ENCODE data around the gene ACAP2.

DNA sequence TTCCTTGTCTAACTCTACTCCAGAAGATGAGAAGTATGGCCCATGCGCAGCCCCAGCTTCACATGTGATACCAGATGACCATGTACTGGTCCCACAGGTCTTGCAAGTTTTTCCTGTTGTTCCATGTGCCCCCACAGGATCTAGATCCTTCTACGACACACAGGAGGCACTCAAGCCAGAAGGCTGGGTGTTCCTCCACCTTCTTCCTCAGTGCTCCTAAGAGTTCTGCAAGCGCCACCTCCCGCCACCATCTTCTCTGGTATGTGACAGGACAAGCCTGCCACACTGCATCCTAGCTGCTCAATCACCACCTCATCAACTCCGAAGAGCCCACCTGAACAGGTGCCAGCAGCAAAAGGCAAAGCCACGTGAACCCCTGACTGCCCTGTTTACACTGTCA lies 214.9 kb downstream of the ACAP2 start:
- TF ChIP-seq SP1 (IDR thresholded peaks at IDR 0.05), result no peak
- TF ChIP-seq MAX (IDR thresholded peaks at IDR 0.05), result no peak
- TF ChIP-seq HNF4G (IDR thresholded peaks at IDR 0.05), result no peak
- TF ChIP-seq REST (IDR thresholded peaks at IDR 0.05), result no peak
- TF ChIP-seq TAF1 (conservative IDR thresholded peaks at IDR 0.05), result no peak

All from liver (tissue), 2 donors.